NCI-H1694 treated with DMSO at 0.1 percent for 48 hours (cell line): ENCODE measurements around the gene PPP1R36.
"Not testable (repeated sequence)": the region's sequence is repeated elsewhere in the genome, so short reads cannot be mapped to it uniquely, and the experiment has no call there.

Experiments used
- DNase-seq: peaks from one replicate; lab custom pipeline; 2025; lab: John Stamatoyannopoulos, UW

Gene PPP1R36

GRCh38 chr14:64569138-64569631, 19.4 kb downstream of the PPP1R36 start:
- DNase-seq: no peak

- DNase-seq: not testable (repeated sequence)
Measured at GRCh38 chr14:64569646-64570045, 19.9 kb downstream of the PPP1R36 start.

GRCh38 chr14:64572386-64573104, 22.8 kb downstream of the PPP1R36 start:
- DNase-seq: no peak

- no peak for DNase-seq
Measured at GRCh38 chr14:64573109-64573508, 23.3 kb downstream of the PPP1R36 start.

- no peak for DNase-seq
Measured at GRCh38 chr14:64574371-64575107, 24.8 kb downstream of the PPP1R36 start.

GRCh38 chr14:64577211-64577610, 27.4 kb downstream of the PPP1R36 start:
- DNase-seq: no peak

GRCh38 chr14:64580467-64580866, 30.7 kb downstream of the PPP1R36 start:
- DNase-seq: no peak

- no peak for DNase-seq
Measured at GRCh38 chr14:64581363-64581762, 31.6 kb downstream of the PPP1R36 start.

GRCh38 chr14:64581817-64582216, 32.1 kb downstream of the PPP1R36 start:
- no peak for DNase-seq

GRCh38 chr14:64584190-64584589, 34.4 kb downstream of the PPP1R36 start:
- no peak for DNase-seq

- DNase-seq: no peak
Measured at GRCh38 chr14:64591809-64592208, 42.0 kb downstream of the PPP1R36 start.

GRCh38 chr14:64594438-64594837, 44.7 kb downstream of the PPP1R36 start:
- no peak for DNase-seq

GRCh38 chr14:64598404-64598803, 48.6 kb downstream of the PPP1R36 start:
- no peak for DNase-seq

GRCh38 chr14:64601571-64601970, 51.8 kb downstream of the PPP1R36 start:
- DNase-seq: no peak

GRCh38 chr14:64602826-64603225, 53.1 kb downstream of the PPP1R36 start:
- no peak for DNase-seq

- no peak for DNase-seq
Measured at GRCh38 chr14:64604001-64604400, 54.2 kb downstream of the PPP1R36 start.

GRCh38 chr14:64604881-64605280, 55.1 kb downstream of the PPP1R36 start:
- no peak for DNase-seq

- no peak for DNase-seq
Measured at GRCh38 chr14:64605926-64606685, 56.3 kb downstream of the PPP1R36 start.

- no peak for DNase-seq
Measured at GRCh38 chr14:64610049-64610746, 60.4 kb downstream of the PPP1R36 start.

- DNase-seq: no peak
Measured at GRCh38 chr14:64611358-64612020, 61.7 kb downstream of the PPP1R36 start.

- no peak for DNase-seq
Measured at GRCh38 chr14:64612021-64612380, 62.2 kb downstream of the PPP1R36 start.
